ENCODE data around the gene HDLBP.
"Not testable (repeated sequence)": the region's sequence is repeated elsewhere in the genome, so short reads cannot be mapped to it uniquely, and the experiment has no call there.

The HDLBP gene

GRCh38 chr2:241279413-241279812 lies 36.1 kb downstream of the HDLBP start:
- peak; percentile 49 for DNase-seq (ENCODE audit: low read depth, low spot score)

- DNase-seq (ENCODE audit: low read depth, low spot score), result not testable (repeated sequence)
Observed at GRCh38 chr2:241278306-241278705, 37.2 kb downstream of the HDLBP start.

DNA sequence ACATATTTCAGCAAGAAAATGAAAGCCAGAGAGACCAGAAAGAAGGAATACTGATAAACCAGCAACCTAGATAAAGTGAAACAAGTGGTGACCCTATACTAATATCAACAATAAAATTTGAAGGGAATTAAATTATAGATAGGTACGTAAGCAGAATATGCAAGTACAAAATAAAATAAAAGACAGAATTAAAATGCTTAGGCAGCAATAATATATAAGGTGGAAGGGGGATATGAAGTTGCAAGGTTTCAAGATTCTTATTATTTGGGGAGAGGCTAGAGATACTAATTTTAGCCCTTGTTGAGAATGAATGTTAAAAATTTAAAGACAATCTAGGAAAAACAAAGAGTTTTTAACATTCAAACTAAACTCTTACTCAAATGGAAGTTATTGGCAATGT lies 39.6 kb downstream of the HDLBP start:
- DNase-seq (ENCODE audit: low read depth, low spot score), result no peak

DNA sequence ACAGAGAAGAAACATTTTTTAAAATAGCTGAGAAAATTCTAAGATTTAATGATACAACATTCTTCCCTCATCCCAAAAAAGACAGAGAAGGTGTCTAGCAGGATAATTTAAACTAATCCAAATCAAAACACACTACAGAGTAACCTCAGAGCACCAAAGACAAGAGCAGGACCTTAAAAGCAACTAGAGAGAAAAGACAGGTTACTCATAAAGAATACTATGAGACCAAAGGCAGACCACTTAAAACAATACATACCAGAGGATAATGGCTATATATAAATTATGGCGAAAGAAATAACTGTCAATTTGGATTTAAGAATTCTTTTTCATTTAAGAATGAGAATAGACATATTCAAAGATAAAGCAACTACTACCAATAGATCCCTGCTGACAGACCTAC lies 40.0 kb downstream of the HDLBP start:
- DNase-seq (ENCODE audit: low read depth, low spot score), result no peak

DNA sequence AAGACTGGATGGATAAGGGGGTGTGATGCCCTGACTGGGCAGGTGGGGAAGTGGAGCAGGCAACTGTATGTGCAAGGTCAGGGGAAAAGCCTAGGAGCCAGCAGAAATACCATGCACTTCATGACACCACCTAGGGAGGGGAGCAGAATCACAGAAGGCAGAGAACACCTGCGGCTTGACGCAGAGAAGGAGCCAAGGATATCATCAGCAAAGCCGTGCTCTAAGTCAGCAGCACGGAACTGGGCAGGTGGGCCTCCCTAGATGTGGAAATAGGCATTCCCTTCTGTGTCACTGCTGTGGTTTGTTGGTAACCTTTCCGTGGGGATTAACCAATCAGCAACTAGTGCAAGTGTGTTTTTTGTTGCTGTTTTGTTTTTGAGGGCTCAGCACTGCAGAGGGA lies 41.3 kb downstream of the HDLBP start:
- DNase-seq (ENCODE audit: low read depth, low spot score), result peak; percentile 21

- peak; percentile 13 for DNase-seq (ENCODE audit: low read depth, low spot score)
Observed at GRCh38 chr2:241273210-241274020, 42.1 kb downstream of the HDLBP start.

GRCh38 chr2:241272303-241273209 lies 42.9 kb downstream of the HDLBP start:
- DNase-seq (ENCODE audit: low read depth, low spot score), result peak; percentile 40

GRCh38 chr2:241271706-241272302 lies 43.7 kb downstream of the HDLBP start:
- DNase-seq (ENCODE audit: low read depth, low spot score), result peak; percentile 30

- no peak for DNase-seq (ENCODE audit: low read depth, low spot score)
Observed at GRCh38 chr2:241270531-241270930, 44.9 kb downstream of the HDLBP start.

DNA sequence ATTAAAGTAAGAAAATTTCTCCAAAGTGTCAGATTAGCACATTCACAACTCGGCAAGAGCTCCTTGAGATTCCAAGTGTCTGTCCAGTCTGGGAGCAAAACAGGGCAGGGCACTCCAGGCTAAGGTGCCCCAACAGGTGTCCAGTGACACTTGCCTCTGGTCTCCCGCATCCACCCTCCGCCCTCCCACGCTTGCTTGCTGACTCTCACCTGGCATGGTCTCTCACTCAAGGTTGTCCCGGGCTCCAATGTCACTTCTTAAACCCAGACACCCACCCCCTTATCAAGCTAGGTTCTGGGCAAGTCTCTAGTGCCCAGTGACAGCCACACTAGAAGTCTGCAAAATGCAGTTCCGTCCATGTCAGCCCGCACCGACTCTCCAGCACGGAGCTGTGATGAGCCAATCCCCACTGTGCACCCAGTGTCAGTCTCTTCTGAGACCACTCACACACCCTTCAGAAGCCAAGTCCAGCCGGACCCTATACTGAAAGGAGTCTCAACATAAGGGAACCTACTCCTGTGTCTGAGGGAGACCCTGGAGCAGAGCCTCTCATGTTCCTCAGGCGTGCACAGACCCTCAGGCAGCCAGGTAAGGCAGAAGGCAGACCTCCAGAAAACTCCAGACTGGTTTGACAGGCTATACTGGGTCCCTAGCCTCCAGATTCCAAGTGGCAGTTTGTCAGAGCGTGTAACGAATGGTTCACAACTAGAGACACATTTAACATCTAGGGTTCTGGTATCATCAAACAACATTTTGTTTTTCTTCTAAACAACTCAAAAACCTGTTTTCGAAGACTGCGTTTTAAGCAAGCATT lies 45.6 kb downstream of the HDLBP start:
- peak; percentile 75 for DNase-seq (ENCODE audit: low read depth, low spot score)

GRCh38 chr2:241268716-241269445 lies 46.6 kb downstream of the HDLBP start:
- peak; percentile 84 for DNase-seq (ENCODE audit: low read depth, low spot score)

DNA sequence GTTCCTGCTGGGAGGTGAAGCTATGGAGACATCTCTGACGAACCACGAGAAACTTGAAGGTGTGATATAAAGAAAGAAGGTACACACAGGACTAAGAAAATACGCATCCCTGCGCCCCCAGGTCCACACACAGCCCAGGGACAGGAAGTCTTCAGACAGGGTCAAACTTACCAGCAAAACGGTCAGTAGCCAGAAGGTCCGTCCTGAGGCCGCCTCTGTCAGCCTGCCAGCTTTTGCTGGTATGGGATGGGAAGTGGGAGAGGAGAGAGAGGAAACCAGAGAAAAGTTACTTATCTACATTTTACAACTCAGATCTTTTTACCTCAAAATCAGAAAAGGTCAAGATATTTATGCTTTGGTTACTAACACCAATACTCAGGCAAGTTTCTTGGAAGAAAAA lies 47.2 kb downstream of the HDLBP start:
- DNase-seq (ENCODE audit: low read depth, low spot score), result no peak

- DNase-seq (ENCODE audit: low read depth, low spot score), result no peak
Observed at GRCh38 chr2:241267249-241268067, 48.0 kb downstream of the HDLBP start.

GRCh38 chr2:241265506-241265905 lies 50.0 kb downstream of the HDLBP start:
- no peak for DNase-seq (ENCODE audit: low read depth, low spot score)

- DNase-seq (ENCODE audit: low read depth, low spot score), result no peak
Observed at GRCh38 chr2:241263061-241263460, 52.4 kb downstream of the HDLBP start.

DNA sequence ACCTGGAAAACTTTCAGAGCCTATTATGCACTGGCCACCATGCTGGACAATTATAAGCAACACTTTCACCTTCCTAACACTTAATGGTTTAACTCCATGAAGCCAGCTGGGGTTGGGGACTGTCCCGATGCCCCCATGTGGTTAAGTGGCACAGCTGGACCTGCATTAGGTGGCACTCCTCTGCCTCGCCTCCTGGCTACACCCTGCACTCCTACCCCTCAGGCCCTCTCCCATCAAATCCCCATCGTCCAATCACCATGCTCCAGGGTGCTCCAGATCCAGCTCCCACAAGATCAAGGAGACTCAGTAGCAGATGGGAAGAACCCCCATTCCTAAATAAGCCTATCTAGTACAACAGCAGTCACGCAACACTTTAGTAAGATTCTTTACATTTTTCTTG lies 53.8 kb downstream of the HDLBP start:
- no peak for DNase-seq (ENCODE audit: low read depth, low spot score)

DNA sequence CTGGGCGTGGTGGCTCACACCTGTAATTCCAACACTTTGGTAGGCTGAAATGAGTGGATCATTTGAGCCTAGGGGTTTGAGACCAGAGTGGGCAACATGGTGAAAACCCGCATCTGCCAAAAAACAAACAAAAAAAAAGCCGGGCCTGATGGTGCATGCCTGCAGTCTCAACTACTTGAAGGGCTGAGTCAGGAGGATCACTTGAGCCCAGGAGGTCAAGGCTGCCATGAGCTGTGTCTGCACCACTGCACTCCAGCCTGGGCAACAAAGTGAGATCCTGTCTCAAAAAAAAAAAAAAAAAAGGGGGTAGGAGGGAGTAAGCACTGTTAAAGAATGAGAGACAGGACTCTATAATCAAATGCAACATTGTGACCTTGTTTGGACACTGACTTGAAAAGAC lies 54.6 kb downstream of the HDLBP start:
- DNase-seq (ENCODE audit: low read depth, low spot score), result no peak

DNA sequence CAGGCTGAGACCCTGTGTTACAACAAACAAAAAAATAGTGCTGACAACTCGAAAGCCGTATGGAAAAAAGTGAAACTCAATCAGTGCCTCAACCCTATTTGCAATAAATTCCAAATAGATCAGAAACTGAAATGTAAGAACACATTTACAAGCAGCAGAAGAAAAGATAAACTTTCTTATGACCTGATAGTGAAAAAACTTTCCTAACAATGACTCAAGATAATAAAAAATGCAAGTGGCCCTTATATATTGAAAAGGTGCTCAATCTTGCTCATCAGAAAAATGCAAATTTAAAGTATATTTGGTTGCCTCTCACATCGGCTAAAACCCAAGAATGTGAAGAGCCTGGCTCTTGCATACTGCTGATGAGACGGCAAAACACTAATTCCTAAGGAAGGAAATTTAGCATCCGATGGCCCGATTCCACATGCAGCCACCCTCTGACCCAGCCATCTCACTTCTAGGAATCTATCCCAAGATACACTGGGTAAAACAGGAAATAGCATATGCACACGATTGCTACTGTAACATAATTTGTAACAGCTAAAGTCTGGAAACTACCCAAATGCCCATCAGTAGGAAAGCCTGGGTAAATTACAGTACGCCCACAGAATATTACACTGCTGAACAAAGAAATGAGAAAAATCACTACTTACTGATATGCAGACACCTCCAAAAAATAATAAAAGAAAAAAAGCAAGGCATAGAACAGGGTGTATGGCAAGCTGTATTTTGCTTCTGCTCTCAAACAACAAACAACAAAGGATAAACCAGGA lies 56.8 kb downstream of the HDLBP start:
- DNase-seq (ENCODE audit: low read depth, low spot score), result no peak

GRCh38 chr2:241257419-241258032 lies 57.9 kb downstream of the HDLBP start:
- no peak for DNase-seq (ENCODE audit: low read depth, low spot score)

Data from ELF-1 (cell line).